SK-N-SH treated with all-trans-retinoic acid at 6 μM for 48 hours (cell line): ENCODE results near the gene CDC45.

ENCODE experiments used
- CSDC2 ChIP-seq: fragments of 250-450 bp; sonication (Bioruptor Pico); IDR thresholded peaks from 2 replicates; pipeline ENCODE4 v1.5.0; 2020; ENCODE audit warnings: mild to moderate bottlenecking, moderate library complexity
- OSR1 ChIP-seq: fragments of 250-450 bp; sonication (Bioruptor Pico); IDR thresholded peaks from 2 replicates; pipeline ENCODE4 v1.8.0; 2022; ENCODE audit warnings: moderate library complexity, mild to moderate bottlenecking, inconsistent platforms
- ZC3H10 ChIP-seq: fragments of 250-450 bp; sonication (Bioruptor Pico); IDR thresholded peaks from 2 replicates; pipeline ENCODE4 v1.5.1; 2021; ENCODE audit warnings: mild to moderate bottlenecking, moderate library complexity
- ZNF565 ChIP-seq: fragments of 450-650 bp; formaldehyde crosslinking; conservative IDR thresholded peaks from 2 replicates; pipeline ENCODE4 v1.5.0; 2020; ENCODE audit warnings: low read depth, mild to moderate bottlenecking, moderate library complexity
- TF ChIP-seq, protein P1 (sequence below): fragments of 250-450 bp; sonication (Bioruptor Pico); IDR thresholded peaks from 2 replicates; pipeline ENCODE4 v1.8.0; 2020; ENCODE audit warnings: mild to moderate bottlenecking, moderate library complexity, borderline replicate concordance

GRCh38 chr22:19526702-19527111 lies 47.0 kb downstream of the CDC45 start:
- TF ChIP-seq ZNF565 (CRISPR knock-in tag) (no peak), ZC3H10 (no peak), OSR1 (no peak), CSDC2 (CRISPR knock-in tag) (no peak)
- TF ChIP-seq, protein P1, sequence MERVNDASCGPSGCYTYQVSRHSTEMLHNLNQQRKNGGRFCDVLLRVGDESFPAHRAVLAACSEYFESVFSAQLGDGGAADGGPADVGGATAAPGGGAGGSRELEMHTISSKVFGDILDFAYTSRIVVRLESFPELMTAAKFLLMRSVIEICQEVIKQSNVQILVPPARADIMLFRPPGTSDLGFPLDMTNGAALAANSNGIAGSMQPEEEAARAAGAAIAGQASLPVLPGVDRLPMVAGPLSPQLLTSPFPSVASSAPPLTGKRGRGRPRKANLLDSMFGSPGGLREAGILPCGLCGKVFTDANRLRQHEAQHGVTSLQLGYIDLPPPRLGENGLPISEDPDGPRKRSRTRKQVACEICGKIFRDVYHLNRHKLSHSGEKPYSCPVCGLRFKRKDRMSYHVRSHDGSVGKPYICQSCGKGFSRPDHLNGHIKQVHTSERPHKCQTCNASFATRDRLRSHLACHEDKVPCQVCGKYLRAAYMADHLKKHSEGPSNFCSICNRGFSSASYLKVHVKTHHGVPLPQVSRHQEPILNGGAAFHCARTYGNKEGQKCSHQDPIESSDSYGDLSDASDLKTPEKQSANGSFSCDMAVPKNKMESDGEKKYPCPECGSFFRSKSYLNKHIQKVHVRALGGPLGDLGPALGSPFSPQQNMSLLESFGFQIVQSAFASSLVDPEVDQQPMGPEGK (CRISPR knock-in tag): no peak
